HG03571 (cell line): ENCODE data around the gene RAD54L2.
"Not testable (repeated sequence)": the region's sequence is repeated elsewhere in the genome, so short reads cannot be mapped to it uniquely, and the experiment has no call there.

Experiments
- ATAC-seq: cut with Tn5 transposase; IDR thresholded peaks from one replicate; pipeline ENCODE4 v1.9.1; 2021; ENCODE audit not compliant: unreplicated experiment

The RAD54L2 gene

GRCh38 chr3:51542596-51542995 is 4.1 kb downstream of the RAD54L2 start:
- ATAC-seq, result not testable (repeated sequence)

DNA sequence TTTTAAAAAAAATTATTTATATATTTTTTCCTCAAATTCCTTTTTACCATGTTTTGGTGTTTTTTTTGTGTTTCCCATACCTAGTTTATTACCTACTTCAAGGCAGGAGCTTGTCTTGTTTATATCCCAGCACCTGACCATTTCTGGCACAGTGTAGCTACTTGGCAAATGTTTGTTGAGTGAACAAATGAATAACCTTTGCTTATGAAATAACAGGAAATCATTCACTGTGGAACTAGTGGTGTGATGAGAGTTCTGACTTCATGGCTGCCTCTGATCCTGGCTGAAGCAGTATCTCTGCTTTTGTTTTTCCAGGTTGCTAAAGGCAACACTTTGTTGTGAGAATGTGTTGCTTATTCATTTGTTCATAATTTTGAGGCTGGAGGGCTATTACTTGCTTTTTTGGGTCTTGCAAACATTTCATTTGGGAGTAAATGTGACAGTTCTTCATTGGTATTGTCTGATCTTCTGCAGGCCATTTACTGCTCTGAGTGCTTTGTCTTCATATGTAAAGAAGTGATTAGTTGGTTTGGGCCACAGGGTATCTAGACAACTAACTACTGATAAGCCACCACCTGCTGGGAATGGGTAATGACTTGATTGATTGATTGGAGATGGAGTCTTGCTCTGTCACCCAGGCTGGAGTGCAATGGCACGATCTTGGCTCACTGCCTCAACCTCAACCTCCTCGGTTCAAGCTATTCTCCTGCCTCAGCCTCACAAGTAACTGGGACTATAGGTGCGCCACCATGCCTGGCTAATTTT is 5.7 kb downstream of the RAD54L2 start:
- ATAC-seq, result no peak

GRCh38 chr3:51547274-51547673 is 8.8 kb downstream of the RAD54L2 start:
- no peak for ATAC-seq

DNA sequence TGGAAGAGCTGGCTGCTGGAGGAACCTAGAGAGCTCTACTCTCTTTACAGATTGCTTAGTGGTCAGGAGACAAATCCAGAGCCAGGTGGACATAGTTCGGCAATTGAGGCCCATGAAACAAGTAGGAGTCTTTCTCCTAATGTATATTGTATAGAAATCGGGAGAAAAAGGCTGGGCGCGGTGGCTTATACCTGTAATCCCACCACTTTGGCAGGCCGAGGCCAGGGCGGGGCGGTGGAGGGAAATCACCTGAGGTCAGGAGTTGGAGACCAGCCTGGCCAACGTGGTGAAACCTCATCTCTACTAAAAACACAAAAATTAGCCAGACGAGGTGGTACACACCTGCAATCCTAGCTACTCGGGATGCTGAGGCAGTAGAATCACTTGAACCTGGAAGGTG is 10.8 kb downstream of the RAD54L2 start:
- no peak for ATAC-seq

GRCh38 chr3:51550080-51550819 is 11.7 kb downstream of the RAD54L2 start:
- ATAC-seq, result no peak

- ATAC-seq, result no peak
Observed at GRCh38 chr3:51557993-51558392, 19.5 kb downstream of the RAD54L2 start.

- no peak for ATAC-seq
Observed at GRCh38 chr3:51559411-51559888, 20.9 kb downstream of the RAD54L2 start.

DNA sequence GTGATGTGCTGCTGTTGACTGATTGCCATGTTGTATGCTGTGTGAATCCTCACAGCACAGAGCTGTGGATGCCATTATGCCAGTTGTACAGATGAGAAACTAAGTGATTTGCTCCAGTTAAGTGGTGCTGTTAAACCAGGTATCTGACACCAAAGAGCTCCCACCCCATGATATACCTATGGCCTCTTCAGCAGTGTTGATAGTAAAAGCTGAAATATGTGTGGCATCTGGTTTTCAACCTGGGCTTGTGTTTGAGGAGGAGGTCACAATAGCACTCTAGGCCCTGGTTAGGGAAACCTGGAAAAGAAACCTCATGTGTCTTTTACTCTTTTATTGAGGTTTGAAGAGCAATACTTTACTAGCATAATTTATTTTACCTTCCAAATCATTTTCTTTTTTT is 21.4 kb downstream of the RAD54L2 start:
- no peak for ATAC-seq

DNA sequence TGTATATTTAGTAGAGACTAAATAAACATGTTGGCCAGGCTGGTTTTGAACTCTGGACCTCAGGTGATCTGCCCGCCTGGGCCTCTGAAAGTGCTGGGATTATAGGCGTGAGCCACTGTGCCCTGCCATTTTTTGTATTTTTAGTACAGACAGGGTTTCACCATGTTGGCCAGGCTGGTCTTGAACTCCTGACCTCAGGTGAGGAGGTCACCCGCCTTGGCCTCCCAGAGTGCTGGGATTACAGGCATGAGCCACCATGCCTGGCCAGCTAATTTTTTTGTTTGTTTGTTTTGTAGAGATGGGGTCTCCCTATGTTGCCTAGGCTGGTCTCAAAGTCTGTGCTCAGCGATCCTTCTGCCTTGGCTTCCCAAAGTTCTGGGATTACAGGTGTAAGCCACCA is 23.9 kb downstream of the RAD54L2 start:
- not testable (repeated sequence) for ATAC-seq

- no peak for ATAC-seq
Observed at GRCh38 chr3:51568036-51568435, 29.5 kb downstream of the RAD54L2 start.

GRCh38 chr3:51568996-51569395 is 30.5 kb downstream of the RAD54L2 start:
- no peak for ATAC-seq

DNA sequence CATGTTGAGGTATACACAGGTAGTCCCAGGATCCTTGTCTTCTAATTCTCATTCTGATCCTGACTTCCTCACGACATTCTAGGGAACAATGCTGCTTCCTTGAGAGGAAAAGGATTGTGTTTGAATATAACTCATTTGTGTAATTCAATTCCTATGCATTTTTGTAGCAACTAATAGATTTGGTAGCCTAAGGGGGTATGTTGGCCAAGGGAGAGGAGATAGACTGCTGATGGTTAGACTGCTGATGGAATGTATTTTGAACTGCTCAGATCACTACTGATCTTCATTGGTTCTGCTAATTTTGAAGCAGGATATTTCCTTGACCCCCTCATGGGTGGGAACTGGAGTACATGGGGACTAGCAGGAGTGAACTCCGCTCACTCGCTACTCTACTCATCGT is 39.7 kb downstream of the RAD54L2 start:
- no peak for ATAC-seq

GRCh38 chr3:51580418-51580817 is 41.9 kb downstream of the RAD54L2 start:
- ATAC-seq, result no peak

- no peak for ATAC-seq
Observed at GRCh38 chr3:51581524-51581923, 43.0 kb downstream of the RAD54L2 start.

DNA sequence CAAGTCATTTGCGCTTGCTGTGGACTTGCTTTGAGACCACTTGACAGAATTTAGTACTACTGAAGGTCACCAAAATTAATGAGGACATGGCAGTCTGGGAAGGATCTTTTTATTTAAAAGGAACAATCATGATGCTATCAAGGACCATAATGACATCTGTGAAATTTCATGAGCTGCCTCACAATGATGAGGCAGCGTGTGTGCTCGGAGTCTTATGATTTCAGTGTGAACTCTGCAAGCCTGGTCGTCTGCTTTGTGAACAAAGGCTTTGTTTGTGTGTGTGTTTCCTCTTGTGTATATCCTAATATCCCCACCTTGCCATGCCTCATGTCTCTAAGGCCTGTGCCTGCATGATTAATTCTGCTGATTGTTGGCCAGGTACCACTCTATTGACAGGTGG is 46.7 kb downstream of the RAD54L2 start:
- no peak for ATAC-seq

DNA sequence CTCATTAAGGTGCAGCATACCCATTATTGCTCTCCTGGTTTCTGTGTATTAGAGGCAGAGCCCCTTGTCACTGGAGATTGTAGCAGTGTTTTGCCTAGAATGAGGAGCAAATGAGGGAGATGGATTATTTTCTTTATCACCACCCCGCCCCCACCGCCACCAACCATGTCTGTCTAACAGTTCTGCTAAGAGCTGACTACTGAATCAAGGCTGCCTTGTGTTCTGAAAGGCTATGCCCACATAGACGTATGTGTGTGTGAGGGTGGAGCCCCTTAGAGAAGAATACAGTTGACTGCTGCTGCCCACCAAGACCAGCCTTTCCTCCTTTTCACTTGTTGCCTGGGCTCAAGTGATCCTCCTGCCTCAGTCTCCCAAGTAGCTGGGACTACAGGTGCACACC is 47.4 kb downstream of the RAD54L2 start:
- no peak for ATAC-seq
